B cell (primary cell): Measurements from ENCODE around the gene NKAIN2. TPM values are rescaled to one million over a fixed set of nuclear protein-coding genes. Genes with fewer than 3 reads are reported as not detected.

ENCODE experiments used
- ATAC-seq: fragments of 200-7000 bp; cut with Tn5 transposase; one replicate; pipeline ENCODE4 v1.10.0; 2021; ENCODE audit warnings: low read depth, mild to moderate bottlenecking, moderate number of reproducible peaks, moderate library complexity
- CTCF ChIA-PET: fragments of 350-600 bp; sonication (Branson Sonifier 250); formaldehyde crosslinking; loops from one replicate; lab custom pipeline; 2021; ENCODE audit warnings: antibody characterized with exemption, inconsistent platforms; lab: Charles Lee
- POLR2A ChIA-PET: fragments of 350-600 bp; sonication (Branson Sonifier 250); formaldehyde crosslinking; loops from one replicate; lab custom pipeline; 2021; ENCODE audit warnings: antibody characterized with exemption; lab: Charles Lee
- DNase-seq: peaks from one replicate; pipeline ENCODE4 v3.0.0; 2013
- H2AFZ ChIP-seq: 2 replicates; pipeline ENCODE4 v1.6.1; 2012; ENCODE audit warnings: mild to moderate bottlenecking, low read depth, low read length; ENCODE audit not compliant: insufficient read depth, poor library complexity, severe bottlenecking
- H3K27ac ChIP-seq, 2 donors: 1 replicate in 1 of 2; 2 replicates in 1 of 2; pipeline ENCODE4 v1.5.1; 2012 to 2013; ENCODE audit warnings: low read length in 2 of 2, mild to moderate bottlenecking in 2 of 2, moderate library complexity in 1 of 2
- H3K27me3 ChIP-seq, 4 experiments: fragments of 200-600 bp in 1 of 4; sonication (generic) in 1 of 4; replicated peaks in 1 of 4; 1 replicate in 2 of 4; 2 replicates in 2 of 4; pipeline versions ENCODE4 v1.6.1 to v1.7.0; 2013 to 2016; ENCODE audit warnings: low read length in 3 of 4, mild to moderate bottlenecking in 2 of 4, mixed read lengths in 1 of 4, moderate library complexity in 1 of 4; ENCODE audit not compliant: insufficient read depth in 4 of 4, control insufficient read depth in 3 of 4; ENCODE audit errors: control extremely low read depth in 1 of 4
- H3K36me3 ChIP-seq, 2 experiments: replicated peaks in 1 of 2; 1 replicate in 1 of 2; 2 replicates in 1 of 2; pipeline versions ENCODE4 v1.6.1 to v1.7.1; 2013; ENCODE audit warnings: low read length in 1 of 2; ENCODE audit not compliant: insufficient read depth in 2 of 2, control insufficient read depth in 1 of 2; ENCODE audit errors: control extremely low read depth in 1 of 2, extremely low read depth in 1 of 2
- H3K4me1 ChIP-seq, 2 donors: fragments of 200-600 bp in 1 of 2; sonication (generic) in 1 of 2; 1 replicate in 1 of 2; 2 replicates in 1 of 2; pipeline versions ENCODE4 v1.5.1 to v1.6.1; 2013 to 2017; ENCODE audit warnings: low read length in 2 of 2; ENCODE audit not compliant: control insufficient read depth in 2 of 2, insufficient read depth in 2 of 2
- H3K4me2 ChIP-seq: replicated peaks from 2 replicates; pipeline ENCODE3; 2012; ENCODE audit warnings: mild to moderate bottlenecking, low read depth, low read length; ENCODE audit not compliant: poor library complexity, severe bottlenecking
- H3K4me3 ChIP-seq, 5 experiments: fragments of 200-600 bp in 1 of 5; sonication (generic) in 1 of 5; 1 replicate in 3 of 5; 2 replicates in 2 of 5; pipeline versions ENCODE4 v1.5.1 to v1.7.0; 2011 to 2016; ENCODE audit warnings: low read length in 4 of 5, mild to moderate bottlenecking in 4 of 5, low read depth in 2 of 5, control low read depth in 1 of 5, moderate library complexity in 1 of 5; ENCODE audit not compliant: insufficient read depth in 1 of 5; ENCODE audit errors: control extremely low read depth in 1 of 5, extremely low read depth in 1 of 5
- H3K79me2 ChIP-seq: fragments of 200-600 bp; sonication (generic); one replicate; pipeline ENCODE4 v1.6.0; 2016; ENCODE audit warnings: low read length; ENCODE audit not compliant: control insufficient read depth, insufficient read depth
- H3K9ac ChIP-seq: fragments of 200-600 bp; sonication (generic); 2 replicates; pipeline ENCODE4 v1.6.1; 2017; ENCODE audit warnings: mild to moderate bottlenecking, low read length, moderate library complexity
- H3K9me3 ChIP-seq, 3 donors: one replicate each; pipeline versions ENCODE4 v1.6.1 to v1.7.1; 2013; ENCODE audit warnings: low read length in 2 of 3; ENCODE audit not compliant: control insufficient read depth in 2 of 3, insufficient read depth in 1 of 3; ENCODE audit errors: control extremely low read depth in 1 of 3
- H4K20me1 ChIP-seq: 2 replicates; pipeline ENCODE4 v1.6.0; 2012; ENCODE audit warnings: mild to moderate bottlenecking, low read length; ENCODE audit not compliant: insufficient read depth, control insufficient read depth, poor library complexity, severe bottlenecking
- H3K27ac Mint-ChIP-seq: one replicate; pipeline ENCODE4 v1.8.0; 2021; ENCODE audit warnings: mixed read lengths
- H3K27me3 Mint-ChIP-seq: one replicate; pipeline ENCODE4 v1.8.0; 2021; ENCODE audit warnings: mixed read lengths
- H3K4me1 Mint-ChIP-seq: one replicate; pipeline ENCODE4 v1.8.0; 2021; ENCODE audit warnings: mixed read lengths
- H3K4me3 Mint-ChIP-seq: one replicate; pipeline ENCODE4 v1.8.0; 2021; ENCODE audit warnings: mixed read lengths
- H3K9me3 Mint-ChIP-seq: one replicate; pipeline ENCODE4 v1.8.0; 2022; ENCODE audit warnings: mixed read lengths; ENCODE audit not compliant: insufficient read depth
- CTCF ChIP-seq: fragments of 200-600 bp; IDR thresholded peaks from one replicate; pipeline ENCODE4 v1.8.0; 2022; ENCODE audit warnings: antibody characterized with exemption, mild to moderate bottlenecking
- EZH2 ChIP-seq: IDR thresholded peaks from 2 replicates; pipeline ENCODE4 v1.6.1; 2012; ENCODE audit warnings: borderline replicate concordance, low read depth, mild to moderate bottlenecking, moderate library complexity, low read length; ENCODE audit not compliant: insufficient read depth, poor library complexity, severe bottlenecking
- WGBS: methylation state at CpG from one replicate; pipeline ENCODE4 v1.1.5; 2013; ENCODE audit warnings: missing lambda C conversion rate; ENCODE audit not compliant: insufficient coverage; 5-methylcytosine and 5-hydroxymethylcytosine counted together
- intact Hi-C: fragments of 100-400 bp; cut with micrococcal nuclease; formaldehyde crosslinking; loops from one replicate; pipeline ENCODE4 v1.10.0; 2022
- polyA plus RNA-seq: library from polyadenylated mRNA; depleted of rRNA; stranded (reverse); fragments of >200 nt; gene quantifications from 2 replicates; pipeline ENCODE4 v1.2.3, GENCODE V29; 2012
- total RNA-seq, 2 donors: library from RNA; stranded (reverse); fragments of 120-200 nt in 1 of 2; gene quantifications; 1 replicate in 1 of 2; 2 replicates in 1 of 2; pipeline versions ENCODE4 v1.2.3 to v1.2.4, GENCODE V29; 2013 to 2022

NKAIN2 gene
- total and polyA plus RNA-seq, 2 donors (not counting 1 experiment from before 2014, with no cell fraction given): not detected

GRCh38 chr6:124551711-124552233, 748.1 kb downstream of the NKAIN2 start:
- H3K4me1 Mint-ChIP-seq: no peaks in the 10 kb centered on the region
- Histone ChIP-seq H2AFZ (no peak overlapping the region), H3K4me2 (no peak overlapping the region), H3K79me2 (no peaks in the 10 kb centered on the region), H3K4me3 (no peak overlapping the region), H3K36me3 (no peaks in the 10 kb centered on the region), H4K20me1 (no peaks in the 10 kb centered on the region), H3K27me3 (no peaks in the 10 kb centered on the region), H3K9me3 (peaks cover 0 to 3% (median 0%) of the 10 kb centered on the region in 3 donors), H3K27ac (no peak overlapping the region), H3K9ac (no peak overlapping the region), H3K4me1 (no peaks in the 10 kb centered on the region)
- WGBS: 90% methylated on average over 3 of the region's 3 CpGs
- CTCF ChIA-PET: no interaction called here
- TF ChIP-seq CTCF: no peak
- TF ChIP-seq EZH2: no peak
- DNase-seq (no peak), ATAC-seq (no peak)
- no peaks in the 10 kb centered on the region for H3K27me3 Mint-ChIP-seq
- no peak overlapping the region for H3K27ac Mint-ChIP-seq
- intact Hi-C loops: no loop called here
- peaks cover 8% of the 10 kb centered on the region for H3K9me3 Mint-ChIP-seq
- H3K4me3 Mint-ChIP-seq: no peak overlapping the region
- POLR2A ChIA-PET: no interaction called here

DNA sequence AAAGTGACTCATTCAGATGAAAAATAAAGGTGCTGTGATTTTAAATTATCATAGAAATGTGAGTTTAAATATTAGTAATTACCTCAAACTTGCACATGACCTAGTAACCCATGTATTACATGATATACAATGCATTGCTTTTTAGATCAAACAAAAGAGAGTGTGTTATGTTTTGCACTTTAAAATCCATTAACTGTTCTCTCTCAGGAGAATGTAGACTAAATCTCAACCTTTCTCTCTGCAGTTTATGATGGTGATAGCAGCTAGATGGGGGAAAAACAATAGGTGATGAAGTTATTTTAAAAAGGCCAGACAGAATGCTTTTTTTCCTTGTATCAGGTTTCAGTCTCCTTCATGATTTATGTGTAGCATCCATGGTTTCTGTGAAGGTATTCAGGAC, 754.2 kb downstream of the NKAIN2 start:
- no peaks in the 10 kb centered on the region for H3K27me3 Mint-ChIP-seq

More for the DNA sequence above, 754.2 kb downstream of the NKAIN2 start:
- Mint-ChIP-seq H3K27ac (no peak overlapping the region), H3K4me3 (no peak overlapping the region), H3K9me3 (peaks cover 3% of the 10 kb centered on the region), H3K4me1 (no peaks in the 10 kb centered on the region)
- DNase-seq (no peak), ATAC-seq (no peak)
- no peak for TF ChIP-seq EZH2
- TF ChIP-seq CTCF: no peak
- H3K9me3 ChIP-seq: peaks cover 0 to 3% (median 1%) of the 10 kb centered on the region in 3 donors
- no peaks in the 10 kb centered on the region for H3K4me1 ChIP-seq
- no peak overlapping the region for H3K9ac ChIP-seq
- ChIA-PET CTCF (no interaction called here), POLR2A (no interaction called here)
- intact Hi-C loops: no loop called here
- H3K4me3 ChIP-seq: no peak overlapping the region
- no peaks in the 10 kb centered on the region for H4K20me1 ChIP-seq
- H2AFZ ChIP-seq: no peak overlapping the region
- H3K27ac ChIP-seq: no peak overlapping the region
- H3K27me3 ChIP-seq: no peaks in the 10 kb centered on the region
- H3K79me2 ChIP-seq: no peaks in the 10 kb centered on the region
- no peak overlapping the region for H3K4me2 ChIP-seq
- H3K36me3 ChIP-seq: no peaks in the 10 kb centered on the region
